ENCODE measurements around the gene ZPR1.
"Not testable (repeated sequence)": the region's sequence is repeated elsewhere in the genome, so short reads cannot be mapped to it uniquely, and the experiment has no call there.

The ZPR1 gene

GRCh38 chr11:116787786-116788486 lies at the start of gene ZPR1:
Gene ZPR1, minus strand, starts transcription at chr11:116788023. Its CDS starts 33 bp downstream, at chr11:116787990.
- no peak for TF ChIP-seq CTCF (IDR thresholded peaks at IDR 0.05; ENCODE audit: low read depth, low read length)
- peak; percentile 19 for DNase-seq (ENCODE audit: extremely low read depth, low read depth)

GRCh38 chr11:116836632-116836991 lies 48.8 kb upstream of the ZPR1 start:
- no peak for DNase-seq (ENCODE audit: extremely low read depth, low read depth)
- TF ChIP-seq CTCF (IDR thresholded peaks at IDR 0.05; ENCODE audit: low read depth, low read length), result no peak

GRCh38 chr11:116835791-116836631 lies 48.2 kb upstream of the ZPR1 start:
- peak; percentile 89 for DNase-seq (ENCODE audit: extremely low read depth, low read depth)
- peak; percentile 64 for TF ChIP-seq CTCF (IDR thresholded peaks at IDR 0.05; ENCODE audit: low read depth, low read length)

- no peak for TF ChIP-seq CTCF (IDR thresholded peaks at IDR 0.05; ENCODE audit: low read depth, low read length)
- DNase-seq (ENCODE audit: extremely low read depth, low read depth), result no peak
Measured at GRCh38 chr11:116835042-116835772, 47.4 kb upstream of the ZPR1 start.

GRCh38 chr11:116834535-116835041 lies 46.8 kb upstream of the ZPR1 start:
- not testable (repeated sequence) for DNase-seq (ENCODE audit: extremely low read depth, low read depth)

GRCh38 chr11:116833816-116834534 lies 46.2 kb upstream of the ZPR1 start:
- TF ChIP-seq CTCF (IDR thresholded peaks at IDR 0.05; ENCODE audit: low read depth, low read length), result no peak
- no peak for DNase-seq (ENCODE audit: extremely low read depth, low read depth)

- DNase-seq (ENCODE audit: extremely low read depth, low read depth), result no peak
Measured at GRCh38 chr11:116833491-116833815, 45.6 kb upstream of the ZPR1 start.

More at GRCh38 chr11:116833491-116833815, 45.6 kb upstream of the ZPR1 start:
- no peak for TF ChIP-seq CTCF (IDR thresholded peaks at IDR 0.05; ENCODE audit: low read depth, low read length)

All from AG09319 (cell line).